Chondrocyte (in vitro differentiated cells): Measurements from ENCODE around the gene ABCC3. TPM values are rescaled to one million over a fixed set of nuclear protein-coding genes. Genes with fewer than 3 reads are reported as not detected.

Source experiments
- DNase-seq: peaks from one replicate; pipeline ENCODE4 v3.0.0; 2021; ENCODE audit warnings: mixed read lengths, low spot score
- H3K27ac Mint-ChIP-seq: one replicate; pipeline ENCODE4 v1.8.0; 2021; ENCODE audit warnings: mild to moderate bottlenecking, moderate library complexity, mixed read lengths; ENCODE audit not compliant: unreplicated experiment
- H3K27me3 Mint-ChIP-seq: 2 replicates; pipeline ENCODE4 v1.8.0; 2021; ENCODE audit warnings: low read depth, mixed read lengths
- H3K36me3 Mint-ChIP-seq: 2 replicates; pipeline ENCODE4 v1.8.0; 2021; ENCODE audit warnings: low read depth, mixed read lengths
- H3K4me1 Mint-ChIP-seq: 2 replicates; pipeline ENCODE4 v1.8.0; 2021; ENCODE audit warnings: low read depth, mild to moderate bottlenecking, mixed read lengths
- H3K4me3 Mint-ChIP-seq: one replicate; pipeline ENCODE4 v1.8.0; 2021; ENCODE audit warnings: mild to moderate bottlenecking, moderate library complexity, mixed read lengths; ENCODE audit not compliant: unreplicated experiment
- H3K9me3 Mint-ChIP-seq: 2 replicates; pipeline ENCODE4 v1.8.0; 2021; ENCODE audit warnings: low read depth, mixed read lengths
- CTCF ChIP-seq: fragments of 200-600 bp; sonication (generic); IDR thresholded peaks from 2 replicates; pipeline ENCODE4 v1.5.0; 2021; ENCODE audit warnings: antibody characterized with exemption, mild to moderate bottlenecking, moderate library complexity
- total RNA-seq: library from RNA; stranded (reverse); gene quantifications from 3 replicates; pipeline ENCODE4 v1.2.1, GENCODE V29; 2021

Gene ABCC3
- total RNA-seq, 1 donor from 2014 or later = 2.8 TPM

- H3K27ac Mint-ChIP-seq = no peak overlapping the region
- no peak overlapping the region for H3K4me3 Mint-ChIP-seq
- no peaks in the 10 kb centered on the region for H3K36me3 Mint-ChIP-seq
- peaks cover 19% of the 10 kb centered on the region for H3K4me1 Mint-ChIP-seq
- no peaks in the 10 kb centered on the region for H3K9me3 Mint-ChIP-seq
- TF ChIP-seq CTCF = no peak
- DNase-seq = no peak
- no peaks in the 10 kb centered on the region for H3K27me3 Mint-ChIP-seq
Measured at GRCh38 chr17:50682938-50683337, 48.3 kb downstream of the ABCC3 start.

- Mint-ChIP-seq H3K4me1 (peaks cover 19% of the 10 kb centered on the region), H3K9me3 (no peaks in the 10 kb centered on the region), H3K4me3 (no peak overlapping the region), H3K27ac (no peak overlapping the region), H3K36me3 (no peaks in the 10 kb centered on the region), H3K27me3 (no peaks in the 10 kb centered on the region)
- TF ChIP-seq CTCF = no peak
- no peak for DNase-seq
Measured at GRCh38 chr17:50683434-50684287, 49.0 kb downstream of the ABCC3 start.

DNA sequence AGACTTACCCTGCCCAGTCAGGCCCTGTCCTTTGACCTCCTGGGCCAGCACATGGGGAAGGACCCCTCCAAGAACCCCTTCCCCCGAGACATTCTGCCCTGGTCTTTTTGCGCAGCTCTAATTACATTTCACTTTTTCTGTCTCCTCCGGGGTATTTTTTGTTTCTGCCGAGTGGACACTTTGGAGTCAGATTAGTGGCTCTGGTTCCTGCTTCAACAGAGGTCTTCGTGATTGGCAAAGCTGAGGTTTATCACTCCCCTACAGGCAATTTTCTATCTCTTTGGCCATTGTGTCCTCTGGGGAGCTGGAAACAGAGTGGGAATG is 49.6 kb downstream of the ABCC3 start:
- Mint-ChIP-seq H3K27me3 (no peaks in the 10 kb centered on the region), H3K4me3 (no peak overlapping the region), H3K9me3 (no peaks in the 10 kb centered on the region), H3K4me1 (peaks cover 22% of the 10 kb centered on the region), H3K36me3 (no peaks in the 10 kb centered on the region), H3K27ac (no peak overlapping the region)
- TF ChIP-seq CTCF = no peak
- no peak for DNase-seq

- H3K36me3 Mint-ChIP-seq = no peaks in the 10 kb centered on the region
- no peak for DNase-seq
- H3K4me1 Mint-ChIP-seq = peaks cover 25% of the 10 kb centered on the region
- H3K4me3 Mint-ChIP-seq = no peak overlapping the region
- TF ChIP-seq CTCF = no peak
- H3K9me3 Mint-ChIP-seq = no peaks in the 10 kb centered on the region
- H3K27me3 Mint-ChIP-seq = no peaks in the 10 kb centered on the region
- no peak overlapping the region for H3K27ac Mint-ChIP-seq
Measured at GRCh38 chr17:50684612-50685333, 50.1 kb downstream of the ABCC3 start.

DNA sequence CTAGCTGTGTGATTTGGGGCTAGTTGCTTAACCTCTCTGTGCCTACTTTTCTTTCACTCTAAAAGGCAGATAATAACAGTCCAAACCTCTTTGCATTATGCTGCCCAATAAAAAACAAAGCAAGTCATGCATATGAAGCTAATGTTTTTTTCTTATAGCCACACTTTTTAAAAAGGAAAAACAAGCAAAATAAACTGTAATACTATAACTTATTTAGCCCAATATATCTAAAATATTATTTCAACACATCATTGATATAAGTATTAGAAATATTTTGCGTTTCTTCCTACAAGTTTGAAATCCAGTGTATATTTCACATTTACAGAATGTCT is 50.6 kb downstream of the ABCC3 start:
- no peak overlapping the region for H3K4me3 Mint-ChIP-seq
- H3K9me3 Mint-ChIP-seq = no peaks in the 10 kb centered on the region
- H3K27me3 Mint-ChIP-seq = no peaks in the 10 kb centered on the region
- DNase-seq = no peak
- no peak overlapping the region for H3K27ac Mint-ChIP-seq
- TF ChIP-seq CTCF = no peak
- peaks cover 28% of the 10 kb centered on the region for H3K4me1 Mint-ChIP-seq
- no peaks in the 10 kb centered on the region for H3K36me3 Mint-ChIP-seq
